PC-9 (cell line): Measurements from ENCODE around the gene CCNI2.

ENCODE experiments used
- EZH2 ChIP-seq: fragments of 200-600 bp; sonication (generic); IDR thresholded peaks from 2 replicates; pipeline ENCODE4 v1.8.0; 2017; ENCODE audit warnings: antibody characterized with exemption, low read depth
- TF ChIP-seq, protein P1 (sequence below): fragments of 200-600 bp; sonication (generic); conservative IDR thresholded peaks from 2 replicates; pipeline ENCODE4 v1.6.1; 2017; ENCODE audit warnings: mixed run types, antibody characterized with exemption, mild to moderate bottlenecking, moderate library complexity

DNA sequence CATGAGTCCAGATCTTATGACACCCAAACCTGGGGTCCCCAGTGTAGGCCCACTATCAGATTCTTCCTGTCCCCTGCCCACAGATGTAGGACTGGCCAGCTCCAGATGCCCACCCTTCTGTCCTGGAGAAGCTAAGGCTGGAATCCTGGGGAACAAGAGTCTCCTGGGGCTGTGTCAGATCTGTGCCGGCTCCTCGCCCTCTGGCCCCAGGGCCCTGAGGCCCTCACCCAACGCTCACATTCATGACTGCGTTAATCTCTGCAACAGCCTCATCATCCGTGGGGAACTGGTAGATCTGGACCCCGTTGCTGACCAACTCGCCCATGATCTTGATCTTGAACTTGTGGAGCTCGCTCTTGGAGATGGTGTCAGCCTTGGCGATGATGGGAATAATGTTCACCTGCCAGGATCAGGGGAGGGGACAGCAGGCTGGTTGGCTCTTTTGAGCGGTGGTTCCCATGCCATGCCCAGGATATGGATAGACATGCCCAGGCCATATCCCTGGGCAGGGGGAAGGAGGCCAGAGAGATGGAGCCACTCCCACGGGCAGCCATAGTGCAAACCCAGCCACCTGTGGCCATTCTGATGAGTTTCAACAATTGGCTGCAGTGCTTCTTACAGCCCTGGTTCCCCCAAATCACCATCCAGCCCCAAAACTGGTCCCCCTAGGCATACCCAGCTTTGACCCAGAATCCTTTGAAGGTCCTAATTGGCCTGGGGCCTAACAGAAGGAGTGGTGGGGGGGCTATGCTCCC lies 15.2 kb downstream of the CCNI2 start:
- TF ChIP-seq, protein P1, sequence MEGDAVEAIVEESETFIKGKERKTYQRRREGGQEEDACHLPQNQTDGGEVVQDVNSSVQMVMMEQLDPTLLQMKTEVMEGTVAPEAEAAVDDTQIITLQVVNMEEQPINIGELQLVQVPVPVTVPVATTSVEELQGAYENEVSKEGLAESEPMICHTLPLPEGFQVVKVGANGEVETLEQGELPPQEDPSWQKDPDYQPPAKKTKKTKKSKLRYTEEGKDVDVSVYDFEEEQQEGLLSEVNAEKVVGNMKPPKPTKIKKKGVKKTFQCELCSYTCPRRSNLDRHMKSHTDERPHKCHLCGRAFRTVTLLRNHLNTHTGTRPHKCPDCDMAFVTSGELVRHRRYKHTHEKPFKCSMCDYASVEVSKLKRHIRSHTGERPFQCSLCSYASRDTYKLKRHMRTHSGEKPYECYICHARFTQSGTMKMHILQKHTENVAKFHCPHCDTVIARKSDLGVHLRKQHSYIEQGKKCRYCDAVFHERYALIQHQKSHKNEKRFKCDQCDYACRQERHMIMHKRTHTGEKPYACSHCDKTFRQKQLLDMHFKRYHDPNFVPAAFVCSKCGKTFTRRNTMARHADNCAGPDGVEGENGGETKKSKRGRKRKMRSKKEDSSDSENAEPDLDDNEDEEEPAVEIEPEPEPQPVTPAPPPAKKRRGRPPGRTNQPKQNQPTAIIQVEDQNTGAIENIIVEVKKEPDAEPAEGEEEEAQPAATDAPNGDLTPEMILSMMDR, result no peak
- TF ChIP-seq EZH2, result no peak
